Choroid plexus epithelial cell (primary cell): ENCODE measurements around the gene ZNF85.
"Not testable (repeated sequence)": the region's sequence is repeated elsewhere in the genome, so short reads cannot be mapped to it uniquely, and the experiment has no call there.

Experiments
- DNase-seq: peaks from one replicate; pipeline ENCODE4 v3.0.0-alpha.2; 2010; ENCODE audit warnings: low read depth
- H3K4me3 ChIP-seq: 2 replicates; pipeline ENCODE4 v1.5.1; 2011; ENCODE audit warnings: low read depth, mild to moderate bottlenecking, control low read depth, low read length, moderate library complexity
- CTCF ChIP-seq: conservative IDR thresholded peaks from 2 replicates; pipeline ENCODE4 v1.5.1; 2011; ENCODE audit warnings: low read depth, mild to moderate bottlenecking, control low read depth, inconsistent platforms, low read length, moderate library complexity

The ZNF85 gene

GRCh38 chr19:20923077-20923871 lies at the start of gene ZNF85:
TSS of gene ZNF85 (plus strand) at chr19:20923251. CDS start at chr19:20923401, 150 bp downstream.
- H3K4me3 ChIP-seq = peak within 1 kb of the TSS; percentile 70
- peak; percentile 94 for DNase-seq
- peak; percentile 9 for TF ChIP-seq CTCF

DNA sequence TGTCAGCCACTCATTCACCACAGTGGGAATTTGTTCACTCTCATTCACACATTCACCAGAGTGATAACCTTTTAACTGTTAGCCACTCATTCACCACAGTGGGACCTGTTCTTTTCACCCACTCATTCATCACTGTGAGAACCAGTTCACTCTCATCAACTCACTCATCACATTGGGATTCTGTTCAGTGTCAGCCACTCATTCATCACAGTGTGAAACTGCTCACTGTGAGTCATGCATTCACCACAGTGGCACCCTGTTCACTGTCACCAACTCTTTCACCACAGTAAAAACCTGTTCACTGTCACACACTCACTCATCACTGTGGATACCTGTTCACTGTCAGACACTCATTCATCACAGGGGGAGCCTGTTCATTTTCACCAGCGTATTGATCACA lies 43.5 kb upstream of the ZNF85 start:
- H3K4me3 ChIP-seq = no peak overlapping the region
- TF ChIP-seq CTCF = no peak
- no peak for DNase-seq

DNA sequence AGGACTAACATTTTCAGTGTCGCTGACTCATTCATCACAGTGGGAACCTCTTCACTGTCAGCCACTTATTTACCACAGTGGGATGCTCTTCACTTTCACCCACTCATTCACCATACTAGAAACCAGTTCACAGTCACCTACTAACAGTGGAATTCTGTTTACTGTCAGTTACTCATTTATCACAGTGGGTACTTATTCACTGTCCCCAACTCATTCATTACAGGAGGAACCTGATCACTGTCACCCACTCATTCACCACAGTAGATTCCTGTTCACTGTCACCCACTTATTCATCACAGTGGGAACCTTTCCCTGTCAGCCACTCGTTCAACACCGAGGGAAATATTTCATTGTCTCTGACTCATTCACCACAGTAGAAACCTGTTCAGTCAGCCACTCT lies 10.1 kb upstream of the ZNF85 start:
- DNase-seq = no peak
- TF ChIP-seq CTCF = no peak
- H3K4me3 ChIP-seq = no peak overlapping the region

DNA sequence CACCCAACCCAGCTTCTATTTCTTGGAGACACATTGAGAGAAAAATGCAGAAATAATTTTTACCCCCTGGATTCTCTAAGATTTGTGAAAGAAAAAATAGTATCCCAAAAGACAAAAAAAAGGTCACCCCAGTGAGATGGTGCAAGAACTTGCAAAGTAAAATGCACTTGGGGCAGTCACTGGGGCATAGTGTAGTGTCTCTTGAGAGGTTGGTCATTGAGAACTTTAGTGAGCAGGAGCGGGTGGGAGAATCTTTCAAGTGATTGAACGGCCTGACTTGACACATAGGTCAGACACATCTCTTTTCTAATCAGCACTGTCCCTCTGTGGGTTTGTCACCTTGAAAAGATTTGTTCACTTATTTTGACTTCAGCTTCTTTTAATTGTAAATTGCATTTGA lies 2.4 kb downstream of the ZNF85 start:
- no peak for TF ChIP-seq CTCF
- no peak overlapping the region for H3K4me3 ChIP-seq
- DNase-seq = no peak

DNA sequence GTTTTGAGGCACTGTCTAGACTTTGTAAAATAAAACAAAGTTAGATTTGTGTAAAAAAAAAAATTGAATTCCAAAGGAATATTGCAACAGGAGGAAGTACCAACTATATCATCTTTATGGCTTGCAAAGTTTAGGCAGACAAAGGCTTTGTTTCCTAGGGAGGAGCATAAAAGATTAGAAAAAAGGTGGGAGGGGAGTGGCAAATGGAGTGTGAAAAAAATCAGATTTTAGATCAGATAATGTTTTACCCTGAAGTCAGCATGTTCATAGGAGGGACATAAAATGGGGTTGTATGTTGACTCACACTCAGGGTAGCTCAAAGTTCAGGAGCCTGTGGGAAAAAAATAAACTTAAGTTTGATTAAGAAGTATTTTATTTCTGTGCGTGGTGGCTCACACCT lies 3.7 kb downstream of the ZNF85 start:
- peak; percentile 7 for DNase-seq
- H3K4me3 ChIP-seq = no peak overlapping the region
- TF ChIP-seq CTCF = no peak

DNA sequence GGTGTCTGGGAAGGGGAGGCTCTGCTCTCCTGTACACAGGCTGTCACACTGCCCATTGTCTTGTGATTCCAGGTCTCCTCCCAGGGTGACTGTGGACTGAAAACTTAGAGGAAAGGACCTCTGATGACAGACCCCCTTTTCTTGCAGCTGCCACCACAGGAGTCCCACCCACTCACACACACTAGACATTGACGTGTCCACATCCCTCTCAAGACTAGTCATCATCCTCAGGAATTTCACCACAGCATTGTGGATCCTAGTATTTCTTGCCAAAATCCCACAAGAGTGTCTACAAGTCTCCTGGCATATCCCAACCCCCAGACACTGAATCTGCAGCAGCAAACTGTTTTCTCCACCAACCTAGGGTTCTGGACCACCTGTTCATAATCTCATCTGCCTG lies 5.3 kb downstream of the ZNF85 start:
- peak; percentile 70 for DNase-seq
- TF ChIP-seq CTCF = no peak
- no peak overlapping the region for H3K4me3 ChIP-seq

DNA sequence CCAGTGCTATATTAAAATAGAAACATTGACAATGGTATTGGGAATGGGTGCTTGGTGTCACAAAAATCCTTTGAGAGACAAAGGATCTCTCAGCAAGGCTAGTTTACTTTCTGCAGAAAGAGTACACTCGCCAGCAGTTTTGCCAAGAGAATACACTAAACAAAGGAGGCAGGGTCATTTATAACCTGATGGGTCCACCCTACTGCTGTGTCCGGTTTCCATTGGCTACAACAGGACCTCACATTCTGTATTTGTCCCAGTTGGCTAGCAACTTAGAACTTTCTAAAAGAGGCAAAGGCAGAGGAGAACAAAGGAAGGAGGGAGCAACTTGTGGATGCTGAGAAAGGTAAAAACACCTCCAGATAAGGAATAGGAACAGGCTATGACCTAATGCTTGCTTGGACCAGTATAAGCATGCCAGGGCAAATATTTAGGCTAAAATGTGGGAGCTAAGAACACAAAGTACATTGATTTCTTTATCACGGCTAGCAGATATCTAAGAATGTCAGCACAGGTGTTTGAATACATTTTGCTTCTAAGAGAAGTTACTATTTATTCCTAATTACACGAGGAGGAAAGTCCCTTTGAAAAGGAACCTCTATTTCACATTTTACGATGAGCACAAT lies 13.4 kb downstream of the ZNF85 start:
- H3K4me3 ChIP-seq, DNase-seq: not testable (repeated sequence)

DNA sequence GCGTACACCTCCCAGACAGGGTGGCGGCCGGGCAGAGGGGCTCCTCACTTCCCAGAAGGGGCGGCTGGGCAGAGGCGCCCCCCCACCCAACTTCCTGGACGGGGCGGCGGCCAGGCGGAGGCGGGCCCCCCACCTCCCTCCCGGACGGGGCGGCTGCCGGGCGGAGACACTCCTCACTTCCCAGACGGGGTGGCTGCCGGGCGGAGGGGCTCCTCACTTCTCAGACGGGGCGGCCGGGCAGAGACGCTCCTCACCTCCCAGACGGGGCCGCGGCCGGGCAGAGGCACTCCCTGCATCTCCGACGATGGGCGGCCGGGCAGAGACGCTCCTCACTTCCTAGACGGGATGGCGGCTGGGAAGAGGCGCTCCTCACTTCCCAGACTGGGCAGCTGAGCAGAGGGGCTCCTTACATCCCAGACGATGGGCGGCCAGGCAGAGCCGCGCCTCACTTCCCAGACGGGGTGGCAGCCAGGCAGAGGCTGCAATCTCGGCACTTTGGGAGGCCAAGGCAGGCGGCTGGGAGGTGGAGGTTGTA lies 29.6 kb downstream of the ZNF85 start:
- not testable (repeated sequence) for H3K4me3 ChIP-seq, DNase-seq
